SK-N-SH (cell line): ENCODE results near the gene DDX21. TPM values are rescaled to one million over a fixed set of nuclear protein-coding genes. Genes with fewer than 3 reads are reported as not detected.

Source experiments
- CTCF ChIA-PET: fragments of 300-600, 350-600 bp; formaldehyde crosslinking; extraction: SDS; loops from one replicate; lab custom pipeline; 2021; lab: Yijun Ruan, JAX
- POLR2A ChIA-PET: fragments of 350-600 bp; sonication (Branson Sonifier 250); formaldehyde crosslinking; extraction: SDS; loops from one replicate; lab custom pipeline; 2020; ENCODE audit warnings: antibody characterized with exemption, inconsistent platforms; lab: Yijun Ruan, JAX
- DNase-seq: peaks from one replicate; pipeline ENCODE4 v3.0.0; 2012
- H2AFZ ChIP-seq: fragments of 200-600 bp; sonication (generic); 2 replicates; pipeline ENCODE4 v1.8.1; 2016; ENCODE audit warnings: antibody characterized with exemption, mild to moderate bottlenecking, low read depth
- H3F3A ChIP-seq: fragments of 200-600 bp; sonication (generic); replicated peaks from 2 replicates; pipeline ENCODE3; 2016; ENCODE audit warnings: antibody characterized with exemption, mild to moderate bottlenecking; ENCODE audit not compliant: insufficient read depth
- H3K27ac ChIP-seq, 2 experiments: fragments of 200-500 bp in 1 of 2; fragments of 200-600 bp in 1 of 2; sonication (Bioruptor generic) in 1 of 2; sonication (generic), shearing (Covaris generic) in 1 of 2; 2 replicates each; pipeline versions ENCODE4 v1.5.1 to v1.6.1; 2014 to 2016; ENCODE audit warnings: low read depth in 2 of 2, inconsistent platforms in 1 of 2, low read length in 1 of 2, mild to moderate bottlenecking in 1 of 2, mixed read lengths in 1 of 2
- H3K27me3 ChIP-seq: fragments of 200-600 bp; sonication (generic), shearing (Covaris generic); 2 replicates; pipeline ENCODE4 v1.6.1; 2016; ENCODE audit warnings: mixed run types; ENCODE audit not compliant: insufficient read depth
- H3K36me3 ChIP-seq, 2 experiments: fragments of 200-500 bp in 1 of 2; fragments of 200-600 bp in 1 of 2; sonication (Bioruptor generic) in 1 of 2; sonication (generic) in 1 of 2; replicated peaks in 1 of 2; 2 replicates each; pipeline versions ENCODE3 to v1.5.1; 2014 to 2016; ENCODE audit warnings: low read length in 1 of 2, mild to moderate bottlenecking in 1 of 2; ENCODE audit not compliant: insufficient read depth in 2 of 2, control insufficient read depth in 1 of 2
- H3K4me1 ChIP-seq, 2 experiments: fragments of 200-500 bp in 1 of 2; fragments of 200-600 bp in 1 of 2; sonication (Bioruptor generic) in 1 of 2; sonication (generic), shearing (Covaris generic) in 1 of 2; 2 replicates each; pipeline versions ENCODE4 v1.5.1 to v1.6.1; 2014 to 2016; ENCODE audit warnings: low read depth in 1 of 2, low read length in 1 of 2, mixed run types in 1 of 2; ENCODE audit not compliant: insufficient read depth in 2 of 2, control insufficient read depth in 1 of 2
- H3K4me2 ChIP-seq: fragments of 200-600 bp; sonication (generic), shearing (Covaris generic); 2 replicates; pipeline ENCODE4 v1.6.1; 2017; ENCODE audit warnings: mixed run types
- H3K4me3 ChIP-seq, 2 experiments: fragments of 200-500 bp in 1 of 2; fragments of 200-600 bp in 1 of 2; sonication (Bioruptor generic) in 1 of 2; sonication (generic), shearing (Covaris generic) in 1 of 2; 2 replicates each; pipeline versions ENCODE4 v1.5.1 to v1.8.1; 2014 to 2016; ENCODE audit warnings: low read depth in 2 of 2, inconsistent platforms in 1 of 2, low read length in 1 of 2, mild to moderate bottlenecking in 1 of 2, mixed read lengths in 1 of 2, moderate library complexity in 1 of 2
- H3K79me2 ChIP-seq: fragments of 200-600 bp; sonication (generic); 2 replicates; pipeline ENCODE4 v1.8.1; 2017; ENCODE audit warnings: mild to moderate bottlenecking; ENCODE audit not compliant: insufficient read depth
- H3K9ac ChIP-seq: fragments of 200-600 bp; sonication (generic); 2 replicates; pipeline ENCODE4 v1.6.1; 2017; ENCODE audit warnings: mixed run types
- H3K9me2 ChIP-seq: fragments of 200-600 bp; sonication (generic); 2 replicates; pipeline ENCODE4 v1.6.1; 2017; ENCODE audit warnings: mixed run types
- H3K9me3 ChIP-seq: fragments of 200-600 bp; sonication (generic); 2 replicates; pipeline ENCODE4 v1.6.1; 2017; ENCODE audit warnings: mixed run types, mild to moderate bottlenecking, moderate library complexity
- H4K20me1 ChIP-seq: fragments of 200-600 bp; sonication (generic); 2 replicates; pipeline ENCODE4 v1.6.1; 2017; ENCODE audit warnings: mild to moderate bottlenecking, mixed run types; ENCODE audit not compliant: insufficient read depth
- CHD2 ChIP-seq: fragments of 150-350 bp; IDR thresholded peaks from 2 replicates; pipeline ENCODE4 v1.6.1; 2018; ENCODE audit warnings: low read length; ENCODE audit not compliant: partially characterized antibody
- ELF1 ChIP-seq: IDR thresholded peaks from 2 replicates; pipeline ENCODE4 v1.4.0; 2012
- FOSL2 ChIP-seq: IDR thresholded peaks from 2 replicates; pipeline ENCODE4 v1.4.0; 2012; ENCODE audit warnings: low read depth, mild to moderate bottlenecking, moderate library complexity, borderline replicate concordance
- FOXM1 ChIP-seq: IDR thresholded peaks from 2 replicates; pipeline ENCODE4 v1.4.0; 2012; ENCODE audit warnings: low read depth, mild to moderate bottlenecking
- GATA2 ChIP-seq: sonication (generic); formaldehyde crosslinking; IDR thresholded peaks from 2 replicates; pipeline ENCODE4 v1.5.0; 2020; ENCODE audit warnings: mild to moderate bottlenecking, missing genetic modification reagents
- JUND ChIP-seq: IDR thresholded peaks from 2 replicates; pipeline ENCODE4 v1.4.0; 2012
- NFIC ChIP-seq: IDR thresholded peaks from 2 replicates; pipeline ENCODE4 v1.4.0; 2012; ENCODE audit warnings: borderline replicate concordance
- NRF1 ChIP-seq: IDR thresholded peaks from 2 replicates; pipeline ENCODE4 v1.6.1; 2012; ENCODE audit warnings: low read depth, mild to moderate bottlenecking, low read length
- RCOR1 ChIP-seq: fragments of 150-350 bp; IDR thresholded peaks from 2 replicates; pipeline ENCODE4 v1.6.1; 2017; ENCODE audit warnings: antibody characterized with exemption, low read length
- RXRA ChIP-seq: IDR thresholded peaks from 2 replicates; pipeline ENCODE4 v1.4.0; 2012; ENCODE audit warnings: low read depth, mild to moderate bottlenecking, borderline replicate concordance
- SMC3 ChIP-seq: IDR thresholded peaks from 2 replicates; pipeline ENCODE4 v1.6.1; 2012; ENCODE audit warnings: low read depth, low read length, improper control_type of control experiment
- TAF1 ChIP-seq: IDR thresholded peaks from 2 replicates; pipeline ENCODE4 v1.6.1; 2012; ENCODE audit warnings: low read depth, mild to moderate bottlenecking, low read length, moderate library complexity, borderline replicate concordance
- YY1 ChIP-seq: IDR thresholded peaks from 2 replicates; pipeline ENCODE4 v1.4.0; 2012; ENCODE audit warnings: low read depth, mild to moderate bottlenecking
- WGBS: methylation state at CpG from one replicate; pipeline ENCODE4 v1.1.6; 2017; ENCODE audit warnings: low lambda C conversion rate; 5-methylcytosine and 5-hydroxymethylcytosine counted together
- polyA plus RNA-seq, 3 experiments: library from polyadenylated mRNA; depleted of rRNA; stranded (reverse); fragments of >200 nt; gene quantifications; 2 replicates each; pipeline ENCODE4 v1.2.3, GENCODE V29; 2012
- TF ChIP-seq, protein P1 (sequence below): IDR thresholded peaks from 2 replicates; pipeline ENCODE4 v1.4.0; 2012; ENCODE audit warnings: low read depth, borderline replicate concordance
- TF ChIP-seq, protein P2 (sequence below): IDR thresholded peaks from 2 replicates; pipeline ENCODE4 v1.4.0; 2012; ENCODE audit warnings: low read depth
- TF ChIP-seq, protein P3 (sequence below): IDR thresholded peaks from 2 replicates; pipeline ENCODE4 v1.6.1; 2012; ENCODE audit warnings: mild to moderate bottlenecking, low read depth, low read length, moderate library complexity
- TF ChIP-seq, protein P4 (sequence below): fragments of 150-350 bp; IDR thresholded peaks from 2 replicates; pipeline ENCODE4 v1.6.1; 2016; ENCODE audit warnings: mild to moderate bottlenecking, low read depth, low read length
- TF ChIP-seq, protein P5 (sequence below): fragments of 150-350 bp; IDR thresholded peaks from 2 replicates; pipeline ENCODE4 v1.6.1; 2017; ENCODE audit warnings: antibody characterized with exemption, low read length, low read depth, borderline replicate concordance
- TF ChIP-seq, protein P6 (sequence below): IDR thresholded peaks from 2 replicates; pipeline ENCODE4 v1.4.0; 2012; ENCODE audit warnings: low read depth, borderline replicate concordance
- TF ChIP-seq, protein P7 (sequence below): IDR thresholded peaks from 2 replicates; pipeline ENCODE4; 2012

DDX21 gene
- polyA plus RNA-seq, 1 of the 3 experiments (the other 2 are of a cell fraction), result 40.1 TPM

DNA sequence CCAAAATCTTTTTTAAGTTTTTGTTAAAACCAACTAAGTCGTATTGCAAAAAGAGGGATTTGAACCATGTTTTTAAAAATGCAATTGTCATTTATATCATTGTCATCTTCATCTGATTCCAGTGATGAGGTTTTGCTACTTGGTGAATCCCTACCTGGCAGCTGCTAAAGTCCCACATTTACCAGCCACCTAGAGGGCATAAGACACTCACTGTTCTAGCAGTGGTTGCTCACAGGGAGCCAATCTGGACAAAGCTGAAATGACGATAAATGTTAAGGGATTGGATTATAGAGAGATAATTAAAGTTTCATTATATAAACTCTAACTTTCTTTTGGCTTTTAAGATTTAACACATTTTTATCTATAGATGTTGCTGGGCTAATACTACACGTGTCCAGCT lies 51.3 kb downstream of the DDX21 start:
- Histone ChIP-seq H3K4me1 (no peaks in the 10 kb centered on the region), H3K9ac (no peak overlapping the region), H3F3A (peaks cover 10% of the 10 kb centered on the region), H3K9me2 (no peaks in the 10 kb centered on the region), H3K4me3 (no peak overlapping the region), H3K4me2 (no peak overlapping the region), H2AFZ (no peak overlapping the region), H3K36me3 (peaks cover 49 to 63% of the 10 kb centered on the region in 2 experiments), H4K20me1 (no peaks in the 10 kb centered on the region), H3K27ac (no peak overlapping the region), H3K79me2 (peaks cover 9% of the 10 kb centered on the region), H3K9me3 (no peaks in the 10 kb centered on the region), H3K27me3 (no peaks in the 10 kb centered on the region)
- POLR2A ChIA-PET, result no interaction called here
- CTCF ChIA-PET, result interaction anchor here (1.0 to 1.5 kb wide), 3 partner anchors 12 to 51 kb away, joined by 3 to 4 read pairs (median 3); partner anchors contain the start of gene DDX21
- 98% methylated on average over 3 of the region's 3 CpGs for WGBS
- TF ChIP-seq TAF1 (no peak), NRF1 (no peak), SMC3 (no peak), FOXM1 (no peak), YY1 (no peak), ELF1 (no peak), FOSL2 (no peak), NFIC (no peak), RXRA (no peak), RCOR1 (no peak), JUND (no peak), CHD2 (no peak), GATA2 (CRISPR knock-in tag) (no peak)
- TF ChIP-seq, protein P1, sequence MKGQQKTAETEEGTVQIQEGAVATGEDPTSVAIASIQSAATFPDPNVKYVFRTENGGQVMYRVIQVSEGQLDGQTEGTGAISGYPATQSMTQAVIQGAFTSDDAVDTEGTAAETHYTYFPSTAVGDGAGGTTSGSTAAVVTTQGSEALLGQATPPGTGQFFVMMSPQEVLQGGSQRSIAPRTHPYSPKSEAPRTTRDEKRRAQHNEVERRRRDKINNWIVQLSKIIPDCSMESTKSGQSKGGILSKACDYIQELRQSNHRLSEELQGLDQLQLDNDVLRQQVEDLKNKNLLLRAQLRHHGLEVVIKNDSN, result no peak
- TF ChIP-seq, protein P2, sequence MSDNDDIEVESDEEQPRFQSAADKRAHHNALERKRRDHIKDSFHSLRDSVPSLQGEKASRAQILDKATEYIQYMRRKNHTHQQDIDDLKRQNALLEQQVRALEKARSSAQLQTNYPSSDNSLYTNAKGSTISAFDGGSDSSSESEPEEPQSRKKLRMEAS, result no peak
- TF ChIP-seq, protein P3, sequence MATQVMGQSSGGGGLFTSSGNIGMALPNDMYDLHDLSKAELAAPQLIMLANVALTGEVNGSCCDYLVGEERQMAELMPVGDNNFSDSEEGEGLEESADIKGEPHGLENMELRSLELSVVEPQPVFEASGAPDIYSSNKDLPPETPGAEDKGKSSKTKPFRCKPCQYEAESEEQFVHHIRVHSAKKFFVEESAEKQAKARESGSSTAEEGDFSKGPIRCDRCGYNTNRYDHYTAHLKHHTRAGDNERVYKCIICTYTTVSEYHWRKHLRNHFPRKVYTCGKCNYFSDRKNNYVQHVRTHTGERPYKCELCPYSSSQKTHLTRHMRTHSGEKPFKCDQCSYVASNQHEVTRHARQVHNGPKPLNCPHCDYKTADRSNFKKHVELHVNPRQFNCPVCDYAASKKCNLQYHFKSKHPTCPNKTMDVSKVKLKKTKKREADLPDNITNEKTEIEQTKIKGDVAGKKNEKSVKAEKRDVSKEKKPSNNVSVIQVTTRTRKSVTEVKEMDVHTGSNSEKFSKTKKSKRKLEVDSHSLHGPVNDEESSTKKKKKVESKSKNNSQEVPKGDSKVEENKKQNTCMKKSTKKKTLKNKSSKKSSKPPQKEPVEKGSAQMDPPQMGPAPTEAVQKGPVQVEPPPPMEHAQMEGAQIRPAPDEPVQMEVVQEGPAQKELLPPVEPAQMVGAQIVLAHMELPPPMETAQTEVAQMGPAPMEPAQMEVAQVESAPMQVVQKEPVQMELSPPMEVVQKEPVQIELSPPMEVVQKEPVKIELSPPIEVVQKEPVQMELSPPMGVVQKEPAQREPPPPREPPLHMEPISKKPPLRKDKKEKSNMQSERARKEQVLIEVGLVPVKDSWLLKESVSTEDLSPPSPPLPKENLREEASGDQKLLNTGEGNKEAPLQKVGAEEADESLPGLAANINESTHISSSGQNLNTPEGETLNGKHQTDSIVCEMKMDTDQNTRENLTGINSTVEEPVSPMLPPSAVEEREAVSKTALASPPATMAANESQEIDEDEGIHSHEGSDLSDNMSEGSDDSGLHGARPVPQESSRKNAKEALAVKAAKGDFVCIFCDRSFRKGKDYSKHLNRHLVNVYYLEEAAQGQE, result no peak
- TF ChIP-seq, protein P4, sequence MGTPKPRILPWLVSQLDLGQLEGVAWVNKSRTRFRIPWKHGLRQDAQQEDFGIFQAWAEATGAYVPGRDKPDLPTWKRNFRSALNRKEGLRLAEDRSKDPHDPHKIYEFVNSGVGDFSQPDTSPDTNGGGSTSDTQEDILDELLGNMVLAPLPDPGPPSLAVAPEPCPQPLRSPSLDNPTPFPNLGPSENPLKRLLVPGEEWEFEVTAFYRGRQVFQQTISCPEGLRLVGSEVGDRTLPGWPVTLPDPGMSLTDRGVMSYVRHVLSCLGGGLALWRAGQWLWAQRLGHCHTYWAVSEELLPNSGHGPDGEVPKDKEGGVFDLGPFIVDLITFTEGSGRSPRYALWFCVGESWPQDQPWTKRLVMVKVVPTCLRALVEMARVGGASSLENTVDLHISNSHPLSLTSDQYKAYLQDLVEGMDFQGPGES, result no peak
- TF ChIP-seq, protein P5, sequence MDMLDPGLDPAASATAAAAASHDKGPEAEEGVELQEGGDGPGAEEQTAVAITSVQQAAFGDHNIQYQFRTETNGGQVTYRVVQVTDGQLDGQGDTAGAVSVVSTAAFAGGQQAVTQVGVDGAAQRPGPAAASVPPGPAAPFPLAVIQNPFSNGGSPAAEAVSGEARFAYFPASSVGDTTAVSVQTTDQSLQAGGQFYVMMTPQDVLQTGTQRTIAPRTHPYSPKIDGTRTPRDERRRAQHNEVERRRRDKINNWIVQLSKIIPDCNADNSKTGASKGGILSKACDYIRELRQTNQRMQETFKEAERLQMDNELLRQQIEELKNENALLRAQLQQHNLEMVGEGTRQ, result no peak
- TF ChIP-seq, protein P6, sequence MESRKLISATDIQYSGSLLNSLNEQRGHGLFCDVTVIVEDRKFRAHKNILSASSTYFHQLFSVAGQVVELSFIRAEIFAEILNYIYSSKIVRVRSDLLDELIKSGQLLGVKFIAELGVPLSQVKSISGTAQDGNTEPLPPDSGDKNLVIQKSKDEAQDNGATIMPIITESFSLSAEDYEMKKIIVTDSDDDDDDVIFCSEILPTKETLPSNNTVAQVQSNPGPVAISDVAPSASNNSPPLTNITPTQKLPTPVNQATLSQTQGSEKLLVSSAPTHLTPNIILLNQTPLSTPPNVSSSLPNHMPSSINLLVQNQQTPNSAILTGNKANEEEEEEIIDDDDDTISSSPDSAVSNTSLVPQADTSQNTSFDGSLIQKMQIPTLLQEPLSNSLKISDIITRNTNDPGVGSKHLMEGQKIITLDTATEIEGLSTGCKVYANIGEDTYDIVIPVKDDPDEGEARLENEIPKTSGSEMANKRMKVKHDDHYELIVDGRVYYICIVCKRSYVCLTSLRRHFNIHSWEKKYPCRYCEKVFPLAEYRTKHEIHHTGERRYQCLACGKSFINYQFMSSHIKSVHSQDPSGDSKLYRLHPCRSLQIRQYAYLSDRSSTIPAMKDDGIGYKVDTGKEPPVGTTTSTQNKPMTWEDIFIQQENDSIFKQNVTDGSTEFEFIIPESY, result no peak
- TF ChIP-seq, protein P7, sequence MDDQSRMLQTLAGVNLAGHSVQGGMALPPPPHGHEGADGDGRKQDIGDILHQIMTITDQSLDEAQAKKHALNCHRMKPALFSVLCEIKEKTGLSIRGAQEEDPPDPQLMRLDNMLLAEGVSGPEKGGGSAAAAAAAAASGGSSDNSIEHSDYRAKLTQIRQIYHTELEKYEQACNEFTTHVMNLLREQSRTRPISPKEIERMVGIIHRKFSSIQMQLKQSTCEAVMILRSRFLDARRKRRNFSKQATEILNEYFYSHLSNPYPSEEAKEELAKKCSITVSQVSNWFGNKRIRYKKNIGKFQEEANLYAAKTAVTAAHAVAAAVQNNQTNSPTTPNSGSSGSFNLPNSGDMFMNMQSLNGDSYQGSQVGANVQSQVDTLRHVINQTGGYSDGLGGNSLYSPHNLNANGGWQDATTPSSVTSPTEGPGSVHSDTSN, result no peak
- DNase-seq, result no peak
